HCT116 (cell line): ENCODE results near the gene MAPK4. TPM values are rescaled to one million over a fixed set of nuclear protein-coding genes. Genes with fewer than 3 reads are reported as not detected.

Source experiments
- ATAC-seq: fragments of 200-7000 bp; cut with Tn5 transposase; 2 replicates; pipeline ENCODE4 v1.9.1; 2020; ENCODE audit warnings: mild to moderate bottlenecking, moderate library complexity
- BruUV-seq: library from RNA; stranded (reverse); fragments of 400-500 nt; replicated peaks from 2 replicates; lab custom pipeline; 2021; lab: Mats Ljungman, UMichigan
- CTCF ChIA-PET: fragments of 300-600 bp; sonication (Branson Sonifier 250); formaldehyde crosslinking; loops from one replicate; lab custom pipeline; 2021; ENCODE audit warnings: antibody characterized with exemption; lab: Charles Lee
- POLR2A ChIA-PET: fragments of 300-600, 350-600 bp; sonication (Branson Sonifier 250); formaldehyde crosslinking; loops from one replicate; lab custom pipeline; 2021; ENCODE audit warnings: antibody characterized with exemption; lab: Charles Lee
- RAD21 ChIA-PET, 2 experiments: fragments of 300-600 bp; sonication (Branson Sonifier 250); formaldehyde crosslinking; loops; one replicate each; lab custom pipeline; 2023; ENCODE audit warnings: low total read pairs in 2 of 2; ENCODE audit not compliant: uncharacterized antibody in 2 of 2, unreplicated experiment in 2 of 2, low non-redundant PET in 1 of 2; lab: Charles Lee
- DNase-seq: peaks from one replicate; pipeline ENCODE4 v3.0.0-alpha.2; 2010; ENCODE audit warnings: low read depth, low spot score
- H2AFZ ChIP-seq: fragments of 200-600 bp; shearing (Covaris generic), sonication (generic); 2 replicates; pipeline ENCODE4 v1.6.1; 2017; ENCODE audit warnings: low read depth, mixed run types, mixed read lengths, antibody characterized with exemption, low read length; ENCODE audit not compliant: poor library complexity, severe bottlenecking
- H3K27ac ChIP-seq: 2 replicates; pipeline ENCODE4 v1.5.1; 2012; ENCODE audit warnings: low read depth, low read length
- H3K27me3 ChIP-seq: fragments of 200-600 bp; sonication (generic); 2 replicates; pipeline ENCODE4 v1.6.1; 2016; ENCODE audit warnings: mixed run types, low read length, mixed read lengths; ENCODE audit not compliant: insufficient read depth
- H3K36me3 ChIP-seq, 2 experiments: fragments of 200-500 bp in 1 of 2; fragments of 200-600 bp in 1 of 2; sonication (Bioruptor generic) in 1 of 2; sonication (generic) in 1 of 2; 2 replicates each; pipeline versions ENCODE4 v1.5.1 to v1.6.1; 2014 to 2016; ENCODE audit warnings: low read length in 2 of 2, inconsistent platforms in 1 of 2, mixed read lengths in 1 of 2, mixed run types in 1 of 2; ENCODE audit not compliant: insufficient read depth in 2 of 2, control insufficient read depth in 1 of 2
- H3K4me1 ChIP-seq, 2 experiments: fragments of 200-600 bp in 1 of 2; sonication (generic) in 1 of 2; 2 replicates each; pipeline versions ENCODE4 v1.5.1 to v1.6.1; 2012 to 2017; ENCODE audit warnings: low read length in 2 of 2, inconsistent platforms in 1 of 2, mild to moderate bottlenecking in 1 of 2, mixed read lengths in 1 of 2, mixed run types in 1 of 2, moderate library complexity in 1 of 2; ENCODE audit not compliant: insufficient read depth in 2 of 2, control insufficient read depth in 1 of 2
- H3K4me2 ChIP-seq: fragments of 200-600 bp; sonication (generic); 2 replicates; pipeline ENCODE4 v1.6.1; 2017; ENCODE audit warnings: mixed run types, low read length, mixed read lengths
- H3K4me3 ChIP-seq, 2 experiments: fragments of 200-600 bp in 1 of 2; sonication (generic) in 1 of 2; replicated peaks in 1 of 2; 2 replicates each; pipeline ENCODE4 v1.5.1; 2011 to 2016; ENCODE audit warnings: low read length in 2 of 2, control low read depth in 1 of 2, low read depth in 1 of 2, mild to moderate bottlenecking in 1 of 2, mixed read lengths in 1 of 2, mixed run types in 1 of 2
- H3K79me2 ChIP-seq: fragments of 200-600 bp; sonication (generic); 2 replicates; pipeline ENCODE4 v1.6.1; 2017; ENCODE audit warnings: mild to moderate bottlenecking, mixed run types, low read length, moderate library complexity, mixed read lengths; ENCODE audit not compliant: insufficient read depth
- H3K9ac ChIP-seq: fragments of 200-600 bp; sonication (generic); 2 replicates; pipeline ENCODE4 v1.6.1; 2016; ENCODE audit warnings: low read length, mixed read lengths
- H3K9me2 ChIP-seq: fragments of 200-600 bp; sonication (generic), shearing (Covaris generic); 2 replicates; pipeline ENCODE4 v1.6.1; 2017; ENCODE audit warnings: mixed run types, mild to moderate bottlenecking, moderate library complexity; ENCODE audit not compliant: insufficient read depth
- H3K9me3 ChIP-seq, 2 experiments: fragments of 200-500 bp in 1 of 2; fragments of 200-600 bp in 1 of 2; sonication (Bioruptor generic) in 1 of 2; sonication (generic) in 1 of 2; 2 replicates each; pipeline ENCODE4 v1.6.1; 2014 to 2017; ENCODE audit warnings: low read length in 2 of 2, mixed read lengths in 2 of 2, inconsistent platforms in 1 of 2, low read depth in 1 of 2, mild to moderate bottlenecking in 1 of 2, mixed run types in 1 of 2, moderate library complexity in 1 of 2; ENCODE audit not compliant: control insufficient read depth in 1 of 2, insufficient read depth in 1 of 2
- H4K20me1 ChIP-seq: fragments of 200-600 bp; sonication (generic), shearing (Covaris generic); 2 replicates; pipeline ENCODE4 v1.6.1; 2017; ENCODE audit warnings: mixed run types, mild to moderate bottlenecking, moderate library complexity; ENCODE audit not compliant: insufficient read depth
- CBX3 ChIP-seq: IDR thresholded peaks from 2 replicates; pipeline ENCODE4 v1.6.1; 2012; ENCODE audit warnings: low read depth
- EZH2phosphoT487 ChIP-seq: fragments of 200-600 bp; IDR thresholded peaks from 2 replicates; pipeline ENCODE4 v1.6.1; 2018; ENCODE audit warnings: antibody characterized with exemption, borderline replicate concordance
- JUND ChIP-seq: IDR thresholded peaks from 2 replicates; pipeline ENCODE4 v1.6.1; 2012
- POLR2AphosphoS5 ChIP-seq: IDR thresholded peaks from 2 replicates; pipeline ENCODE4 v1.6.1; 2011; ENCODE audit warnings: mild to moderate bottlenecking, low read depth, low read length, moderate library complexity
- RAD21 ChIP-seq: IDR thresholded peaks from 2 replicates; pipeline ENCODE4 v1.6.1; 2012; ENCODE audit warnings: low read depth, mild to moderate bottlenecking
- SIN3A ChIP-seq: IDR thresholded peaks from 2 replicates; pipeline ENCODE4 v1.6.1; 2012; ENCODE audit warnings: low read depth
- SP1 ChIP-seq: IDR thresholded peaks from 2 replicates; pipeline ENCODE4 v1.6.1; 2012; ENCODE audit warnings: low read depth
- SRF ChIP-seq: IDR thresholded peaks from 2 replicates; pipeline ENCODE4 v1.6.1; 2012; ENCODE audit warnings: low read depth
- TCF7L2 ChIP-seq: IDR thresholded peaks from 2 replicates; pipeline ENCODE4 v1.7.0; 2011; ENCODE audit warnings: borderline replicate concordance, inconsistent platforms; ENCODE audit not compliant: insufficient read depth, insufficient read length; ENCODE audit errors: extremely low read depth
- YY1 ChIP-seq: IDR thresholded peaks from 2 replicates; pipeline ENCODE4 v1.6.1; 2011; ENCODE audit warnings: low read length, low read depth, moderate library complexity, mild to moderate bottlenecking; ENCODE audit not compliant: insufficient replicate concordance; ENCODE audit errors: extremely low read depth
- ZFX ChIP-seq: fragments of 450-650 bp; IDR thresholded peaks from 2 replicates; pipeline ENCODE4 v1.6.1; 2017
- intact Hi-C: fragments of 100-400 bp; cut with micrococcal nuclease; formaldehyde crosslinking; loops from 2 replicates; pipeline ENCODE4 v1.10.0; 2022
- total RNA-seq: library from RNA; stranded (reverse); gene quantifications from one replicate; pipeline ENCODE4 v1.2.1, GENCODE V29; 2021; ENCODE audit not compliant: unreplicated experiment
- TF ChIP-seq, protein P1 (sequence below): IDR thresholded peaks from 2 replicates; pipeline ENCODE4 v1.6.1; 2012; ENCODE audit warnings: low read depth
- TF ChIP-seq, protein P2 (sequence below): IDR thresholded peaks from 2 replicates; pipeline ENCODE4 v1.6.1; 2011; ENCODE audit warnings: mild to moderate bottlenecking, low read length, moderate library complexity; ENCODE audit not compliant: insufficient replicate concordance; ENCODE audit errors: extremely low read depth
- TF ChIP-seq, protein P3 (sequence below): IDR thresholded peaks from 2 replicates; pipeline ENCODE4 v1.6.1; 2012
- TF ChIP-seq, protein P4 (sequence below), 3 experiments: fragments of 200-600 bp in 1 of 3; sonication (generic) in 1 of 3; IDR thresholded peaks in 2 of 3; conservative IDR thresholded peaks in 1 of 3; 2 replicates each; pipeline ENCODE4 v1.5.1; 2012 to 2017; ENCODE audit warnings: low read depth in 2 of 3, low read length in 2 of 3, antibody characterized with exemption in 1 of 3, borderline replicate concordance in 1 of 3, control low read depth in 1 of 3, mild to moderate bottlenecking in 1 of 3, mixed read lengths in 1 of 3, mixed run types in 1 of 3, moderate library complexity in 1 of 3; ENCODE audit not compliant: insufficient read depth in 1 of 3
- TF ChIP-seq, protein P5 (sequence below): IDR thresholded peaks from 2 replicates; pipeline ENCODE4 v1.6.1; 2012

Gene MAPK4
- total RNA-seq, 1 experiment from 2014 or later: 0.89 TPM

DNA sequence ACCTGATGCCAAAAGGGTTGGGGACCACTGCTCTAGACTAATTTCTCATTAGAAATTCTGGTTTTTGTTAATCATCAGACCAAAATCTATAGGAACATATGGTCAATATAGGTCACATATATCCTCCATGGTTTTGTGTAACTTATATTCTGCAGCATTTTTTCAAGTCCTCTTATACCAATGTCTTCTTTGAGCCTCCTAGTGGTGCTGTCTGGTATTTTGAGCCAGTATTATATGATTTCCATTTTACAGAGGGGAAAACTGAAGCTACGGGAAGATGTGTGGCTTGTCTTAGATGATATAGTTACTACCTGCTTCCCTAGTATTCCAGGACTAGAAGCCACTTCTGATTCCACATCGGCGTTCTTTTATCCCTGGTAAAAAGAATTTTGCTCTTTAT is 13.8 kb downstream of the MAPK4 start:
- H3K4me3 ChIP-seq: no peak overlapping the region
- H3K9ac ChIP-seq: no peak overlapping the region
- no peak overlapping the region for H3K27ac ChIP-seq
- H3K36me3 ChIP-seq: no peaks in the 10 kb centered on the region
- peak; percentile 66 for ATAC-seq
- no TSS peak for BruUV-seq
- ChIA-PET POLR2A (no interaction called here), CTCF (interaction anchor here (0.6 kb wide), 1 partner anchor 17 kb away, joined by 3 read pairs; no protein-coding TSS in a partner anchor), RAD21 (interaction anchor here (0.5 to 0.7 kb wide), 2 partner anchors 78 to 516 kb away, joined by 3 read pairs; no protein-coding TSS in a partner anchor)
- H4K20me1 ChIP-seq: no peaks in the 10 kb centered on the region
- TF ChIP-seq, protein P1, sequence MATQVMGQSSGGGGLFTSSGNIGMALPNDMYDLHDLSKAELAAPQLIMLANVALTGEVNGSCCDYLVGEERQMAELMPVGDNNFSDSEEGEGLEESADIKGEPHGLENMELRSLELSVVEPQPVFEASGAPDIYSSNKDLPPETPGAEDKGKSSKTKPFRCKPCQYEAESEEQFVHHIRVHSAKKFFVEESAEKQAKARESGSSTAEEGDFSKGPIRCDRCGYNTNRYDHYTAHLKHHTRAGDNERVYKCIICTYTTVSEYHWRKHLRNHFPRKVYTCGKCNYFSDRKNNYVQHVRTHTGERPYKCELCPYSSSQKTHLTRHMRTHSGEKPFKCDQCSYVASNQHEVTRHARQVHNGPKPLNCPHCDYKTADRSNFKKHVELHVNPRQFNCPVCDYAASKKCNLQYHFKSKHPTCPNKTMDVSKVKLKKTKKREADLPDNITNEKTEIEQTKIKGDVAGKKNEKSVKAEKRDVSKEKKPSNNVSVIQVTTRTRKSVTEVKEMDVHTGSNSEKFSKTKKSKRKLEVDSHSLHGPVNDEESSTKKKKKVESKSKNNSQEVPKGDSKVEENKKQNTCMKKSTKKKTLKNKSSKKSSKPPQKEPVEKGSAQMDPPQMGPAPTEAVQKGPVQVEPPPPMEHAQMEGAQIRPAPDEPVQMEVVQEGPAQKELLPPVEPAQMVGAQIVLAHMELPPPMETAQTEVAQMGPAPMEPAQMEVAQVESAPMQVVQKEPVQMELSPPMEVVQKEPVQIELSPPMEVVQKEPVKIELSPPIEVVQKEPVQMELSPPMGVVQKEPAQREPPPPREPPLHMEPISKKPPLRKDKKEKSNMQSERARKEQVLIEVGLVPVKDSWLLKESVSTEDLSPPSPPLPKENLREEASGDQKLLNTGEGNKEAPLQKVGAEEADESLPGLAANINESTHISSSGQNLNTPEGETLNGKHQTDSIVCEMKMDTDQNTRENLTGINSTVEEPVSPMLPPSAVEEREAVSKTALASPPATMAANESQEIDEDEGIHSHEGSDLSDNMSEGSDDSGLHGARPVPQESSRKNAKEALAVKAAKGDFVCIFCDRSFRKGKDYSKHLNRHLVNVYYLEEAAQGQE: no peak
- TF ChIP-seq POLR2AphosphoS5: no peak
- TF ChIP-seq YY1: no peak
- TF ChIP-seq TCF7L2: no peak
- peak; percentile 25; the same call in 1 of the 2 replicates for TF ChIP-seq RAD21
- TF ChIP-seq CBX3: no peak
- TF ChIP-seq, protein P2, sequence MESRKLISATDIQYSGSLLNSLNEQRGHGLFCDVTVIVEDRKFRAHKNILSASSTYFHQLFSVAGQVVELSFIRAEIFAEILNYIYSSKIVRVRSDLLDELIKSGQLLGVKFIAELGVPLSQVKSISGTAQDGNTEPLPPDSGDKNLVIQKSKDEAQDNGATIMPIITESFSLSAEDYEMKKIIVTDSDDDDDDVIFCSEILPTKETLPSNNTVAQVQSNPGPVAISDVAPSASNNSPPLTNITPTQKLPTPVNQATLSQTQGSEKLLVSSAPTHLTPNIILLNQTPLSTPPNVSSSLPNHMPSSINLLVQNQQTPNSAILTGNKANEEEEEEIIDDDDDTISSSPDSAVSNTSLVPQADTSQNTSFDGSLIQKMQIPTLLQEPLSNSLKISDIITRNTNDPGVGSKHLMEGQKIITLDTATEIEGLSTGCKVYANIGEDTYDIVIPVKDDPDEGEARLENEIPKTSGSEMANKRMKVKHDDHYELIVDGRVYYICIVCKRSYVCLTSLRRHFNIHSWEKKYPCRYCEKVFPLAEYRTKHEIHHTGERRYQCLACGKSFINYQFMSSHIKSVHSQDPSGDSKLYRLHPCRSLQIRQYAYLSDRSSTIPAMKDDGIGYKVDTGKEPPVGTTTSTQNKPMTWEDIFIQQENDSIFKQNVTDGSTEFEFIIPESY: no peak
- no peak for TF ChIP-seq SIN3A
- no peak for TF ChIP-seq EZH2phosphoT487
- TF ChIP-seq, protein P3, sequence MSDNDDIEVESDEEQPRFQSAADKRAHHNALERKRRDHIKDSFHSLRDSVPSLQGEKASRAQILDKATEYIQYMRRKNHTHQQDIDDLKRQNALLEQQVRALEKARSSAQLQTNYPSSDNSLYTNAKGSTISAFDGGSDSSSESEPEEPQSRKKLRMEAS: no peak
- TF ChIP-seq, protein P4, sequence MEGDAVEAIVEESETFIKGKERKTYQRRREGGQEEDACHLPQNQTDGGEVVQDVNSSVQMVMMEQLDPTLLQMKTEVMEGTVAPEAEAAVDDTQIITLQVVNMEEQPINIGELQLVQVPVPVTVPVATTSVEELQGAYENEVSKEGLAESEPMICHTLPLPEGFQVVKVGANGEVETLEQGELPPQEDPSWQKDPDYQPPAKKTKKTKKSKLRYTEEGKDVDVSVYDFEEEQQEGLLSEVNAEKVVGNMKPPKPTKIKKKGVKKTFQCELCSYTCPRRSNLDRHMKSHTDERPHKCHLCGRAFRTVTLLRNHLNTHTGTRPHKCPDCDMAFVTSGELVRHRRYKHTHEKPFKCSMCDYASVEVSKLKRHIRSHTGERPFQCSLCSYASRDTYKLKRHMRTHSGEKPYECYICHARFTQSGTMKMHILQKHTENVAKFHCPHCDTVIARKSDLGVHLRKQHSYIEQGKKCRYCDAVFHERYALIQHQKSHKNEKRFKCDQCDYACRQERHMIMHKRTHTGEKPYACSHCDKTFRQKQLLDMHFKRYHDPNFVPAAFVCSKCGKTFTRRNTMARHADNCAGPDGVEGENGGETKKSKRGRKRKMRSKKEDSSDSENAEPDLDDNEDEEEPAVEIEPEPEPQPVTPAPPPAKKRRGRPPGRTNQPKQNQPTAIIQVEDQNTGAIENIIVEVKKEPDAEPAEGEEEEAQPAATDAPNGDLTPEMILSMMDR (IDR thresholded peaks at IDR 0.05 in 2 of 3, conservative IDR thresholded peaks at IDR 0.05 in 1 of 3; ENCODE audit: borderline replicate concordance in 1 of 3, insufficient read depth in 1 of 3, low read depth in 2 of 3, low read length in 2 of 3): peak; percentile 16 to 62 (median 38); a peak in 3 of 6 replicates
- no peak for TF ChIP-seq SRF
- TF ChIP-seq, protein P5, sequence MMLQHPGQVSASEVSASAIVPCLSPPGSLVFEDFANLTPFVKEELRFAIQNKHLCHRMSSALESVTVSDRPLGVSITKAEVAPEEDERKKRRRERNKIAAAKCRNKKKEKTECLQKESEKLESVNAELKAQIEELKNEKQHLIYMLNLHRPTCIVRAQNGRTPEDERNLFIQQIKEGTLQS: no peak
- TF ChIP-seq SP1: no peak
- TF ChIP-seq ZFX: no peak
- TF ChIP-seq JUND: no peak
- peaks cover 13% of the 10 kb centered on the region for H3K27me3 ChIP-seq
- no peaks in the 10 kb centered on the region for H3K9me2 ChIP-seq
- intact Hi-C loops: no loop called here
- no peaks in the 10 kb centered on the region for H3K9me3 ChIP-seq
- no peaks in the 10 kb centered on the region for H3K79me2 ChIP-seq
- H3K4me1 ChIP-seq: peaks cover 1 to 6% of the 10 kb centered on the region in 2 experiments; a peak in 3 of 4 replicates
- H3K4me2 ChIP-seq: no peak overlapping the region
- no peak overlapping the region for H2AFZ ChIP-seq
- no peak for DNase-seq
